NCI-H2196 (cell line): ENCODE data around the gene BTLA.
"Not testable (repeated sequence)": the region's sequence is repeated elsewhere in the genome, so short reads cannot be mapped to it uniquely, and the experiment has no call there.

Experiments used
- DNase-seq: peaks from one replicate; lab custom pipeline; 2025; ENCODE audit not compliant: unreplicated experiment; lab: John Stamatoyannopoulos, UW

Gene BTLA

DNA sequence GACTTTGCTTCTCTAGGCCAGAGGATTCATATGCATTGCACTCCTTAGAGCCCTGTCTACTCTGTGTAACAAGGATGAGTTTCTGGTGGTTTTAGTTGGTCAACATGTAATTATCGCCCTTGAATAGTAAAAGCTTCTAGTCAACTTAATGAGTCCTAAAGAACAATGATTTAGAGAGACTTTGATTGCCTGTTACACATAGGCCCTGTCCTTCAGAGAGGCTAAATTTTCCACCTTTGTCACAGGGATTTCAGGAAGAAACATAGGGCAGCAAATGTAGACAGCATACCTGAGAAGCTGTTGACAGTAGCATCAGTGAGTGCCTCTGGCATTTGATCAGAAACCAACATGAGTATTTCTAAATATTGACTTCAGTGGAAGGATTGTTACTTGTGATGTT, 7.1 kb downstream of the BTLA start:
- DNase-seq, result no peak

DNA sequence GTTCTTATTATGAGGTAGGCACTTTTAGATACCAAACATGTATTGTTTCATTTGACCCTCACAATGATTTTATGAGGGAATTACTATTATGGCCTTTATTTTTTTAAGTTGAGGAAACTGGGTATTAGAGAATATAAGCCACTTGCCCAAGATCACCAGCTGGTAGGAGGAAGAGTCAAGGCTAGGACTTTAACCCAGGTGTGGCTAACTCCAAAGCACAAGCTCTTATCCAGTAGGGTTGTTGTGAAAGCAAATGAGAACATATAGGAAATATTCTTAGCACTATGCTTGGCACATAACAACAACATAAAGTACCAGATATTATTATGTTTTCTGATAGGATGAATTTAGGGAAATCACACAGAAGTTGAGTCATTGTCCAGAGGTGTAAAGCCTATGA, 7.9 kb downstream of the BTLA start:
- DNase-seq, result no peak

DNA sequence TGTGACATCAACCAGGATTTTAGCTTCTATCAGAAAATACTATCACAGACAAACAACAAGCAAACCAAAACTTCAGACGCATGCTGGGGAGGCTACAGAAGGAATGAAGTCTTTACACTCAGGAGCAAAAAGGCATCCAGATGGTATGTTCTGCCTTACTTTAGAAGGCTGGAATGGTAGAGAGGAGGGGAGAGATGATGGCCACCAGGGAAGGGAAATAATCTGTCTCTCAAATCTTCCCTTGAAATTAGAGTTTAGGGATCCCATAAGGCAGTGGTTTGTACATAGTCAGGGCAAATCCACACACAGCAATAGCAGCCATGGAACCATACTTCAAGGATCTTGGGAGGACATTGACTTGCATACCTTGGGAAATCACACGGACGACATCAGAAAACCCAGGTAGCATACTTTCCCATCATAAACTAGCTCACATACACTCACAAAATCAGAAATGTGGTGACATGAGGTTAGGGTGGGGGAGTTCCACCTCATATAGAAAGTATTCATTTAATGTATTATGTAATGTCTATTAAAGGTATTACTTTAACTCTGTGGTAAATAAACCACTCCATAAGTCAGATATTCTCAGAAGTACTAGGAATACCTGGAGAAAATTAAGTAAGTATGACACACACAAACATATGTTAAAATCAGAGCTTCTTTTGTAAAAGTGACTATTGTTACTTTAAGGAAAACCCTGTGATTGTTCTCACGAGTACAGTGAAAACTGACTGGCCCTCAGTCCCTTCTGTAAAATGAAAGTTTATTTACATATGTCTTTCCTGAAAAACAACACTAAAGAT, 9.4 kb downstream of the BTLA start:
- DNase-seq, result no peak

DNA sequence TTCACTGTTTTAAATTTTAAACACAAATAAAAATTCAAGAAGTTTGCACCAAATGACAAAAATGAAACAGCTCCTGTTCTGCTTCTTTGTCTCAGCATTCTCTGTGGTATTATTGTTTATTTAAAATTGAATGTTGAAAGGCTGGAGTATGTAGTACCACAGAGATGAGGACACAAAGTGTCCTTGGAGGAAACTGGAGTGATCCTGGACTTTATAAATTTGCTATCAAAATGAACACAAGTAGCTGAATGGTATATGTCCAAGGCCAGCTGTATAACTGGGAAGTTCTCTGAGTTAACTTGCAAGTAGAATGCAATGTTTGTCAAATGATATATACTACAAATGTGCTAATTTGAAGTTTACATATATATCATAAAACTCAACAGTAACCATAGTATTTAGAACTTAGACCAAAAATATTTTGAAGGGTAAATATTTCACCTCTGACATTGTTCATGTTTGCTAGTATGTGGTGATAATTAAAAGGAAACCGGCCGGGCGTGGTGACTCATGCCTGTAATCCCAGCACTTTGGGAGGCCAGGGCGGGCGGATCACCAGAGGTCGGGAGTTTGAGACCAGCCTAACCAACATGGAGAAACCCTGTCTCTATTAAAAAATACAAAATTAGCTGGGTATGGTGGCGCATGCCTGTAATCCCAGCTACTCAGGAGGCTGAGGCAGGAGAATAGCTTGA, 12.3 kb downstream of the BTLA start:
- no peak for DNase-seq

DNA sequence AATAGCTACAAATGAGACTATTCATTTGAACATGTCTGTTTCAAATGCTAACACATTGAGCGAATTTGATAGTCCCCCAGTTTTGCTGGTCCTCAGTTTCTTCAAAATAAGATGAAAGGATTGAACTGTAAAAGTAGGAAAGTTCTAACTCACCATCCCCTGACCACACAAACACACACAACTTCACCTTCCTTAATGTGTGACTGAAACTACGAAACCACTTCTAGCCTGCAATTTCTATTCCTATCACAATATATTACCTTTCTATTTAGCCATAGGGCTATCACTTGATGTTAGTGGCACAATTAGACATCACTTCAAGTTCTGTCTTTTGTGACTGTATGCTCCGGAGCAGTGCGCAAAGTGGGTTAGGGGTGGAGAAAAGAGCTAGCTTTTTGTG, 14.9 kb downstream of the BTLA start:
- no peak for DNase-seq

DNA sequence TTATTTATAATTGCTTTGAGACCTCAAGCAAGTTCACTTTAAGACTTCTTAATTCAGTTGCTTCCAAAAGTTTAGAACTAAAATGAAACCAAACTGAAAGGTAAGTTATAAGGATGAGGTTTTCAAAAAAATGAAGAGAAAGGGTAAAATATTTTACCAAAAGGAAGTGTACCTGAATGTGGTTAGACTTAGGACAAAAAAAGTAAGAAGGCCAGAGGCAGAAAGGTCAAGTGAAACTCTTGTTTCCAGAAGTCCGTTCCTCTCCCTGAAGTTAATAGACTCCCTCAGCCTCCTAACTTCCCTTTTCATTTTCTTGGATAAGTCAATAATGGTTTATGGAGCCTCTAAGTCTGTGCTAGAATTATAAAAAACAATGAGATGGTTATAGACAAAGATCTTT, 16.6 kb downstream of the BTLA start:
- no peak for DNase-seq

DNA sequence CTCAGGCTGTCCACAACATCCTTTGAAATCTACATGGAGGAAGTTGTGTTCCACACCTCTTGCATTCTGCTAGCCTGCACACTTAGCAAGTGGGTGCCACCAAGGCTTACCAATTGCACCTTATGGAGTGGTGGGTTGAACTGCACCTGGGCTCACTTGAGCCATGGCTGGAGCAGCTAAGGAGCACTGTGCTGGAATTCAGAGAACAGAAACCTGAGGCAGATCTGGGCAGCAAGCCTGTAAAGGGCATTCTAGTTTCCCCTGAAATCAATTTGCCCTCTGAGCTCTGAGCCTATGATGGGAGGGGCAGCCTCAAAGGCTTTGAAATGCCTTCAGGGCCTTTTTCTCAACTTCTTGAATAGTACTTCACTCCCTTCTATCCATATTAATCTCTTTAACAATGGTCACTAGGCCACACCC, 18.0 kb downstream of the BTLA start:
- DNase-seq, result no peak

DNA sequence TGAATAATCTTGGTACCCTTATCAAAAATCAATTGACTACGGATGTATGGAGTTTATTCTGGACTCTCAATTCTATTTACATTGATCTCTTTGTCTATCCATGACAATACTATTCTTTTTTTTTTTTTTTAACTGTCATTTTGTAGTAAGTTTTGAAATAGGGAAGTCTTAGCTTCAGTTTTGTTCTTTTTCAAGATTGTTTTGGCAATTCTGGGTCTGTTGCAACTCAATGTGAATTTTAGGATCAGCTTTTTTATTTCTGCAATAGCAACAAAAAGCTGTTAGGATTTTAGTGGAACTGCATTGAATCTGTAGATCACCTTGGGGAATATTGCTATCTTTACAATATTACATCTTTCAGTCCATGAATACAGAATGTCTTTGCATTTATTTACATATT, 21.4 kb downstream of the BTLA start:
- no peak for DNase-seq

DNA sequence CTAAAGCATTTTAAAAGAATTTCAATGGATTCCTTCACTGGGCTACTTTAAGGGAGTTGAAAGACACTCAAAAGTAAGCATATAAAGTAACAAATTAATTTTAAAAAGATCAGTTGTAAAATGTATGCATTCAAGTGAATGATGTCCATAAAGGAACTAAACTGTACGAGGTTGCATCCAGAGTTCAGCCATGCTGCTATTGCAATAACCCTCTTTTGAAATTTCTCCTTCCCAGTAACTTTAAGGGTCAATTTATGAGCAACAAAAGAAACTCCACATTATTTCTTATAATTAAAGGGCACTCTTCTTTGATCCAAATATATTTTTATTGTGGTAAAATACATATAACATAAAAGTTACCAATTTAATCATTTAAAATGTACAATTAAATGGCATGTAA, 22.9 kb downstream of the BTLA start:
- no peak for DNase-seq

DNA sequence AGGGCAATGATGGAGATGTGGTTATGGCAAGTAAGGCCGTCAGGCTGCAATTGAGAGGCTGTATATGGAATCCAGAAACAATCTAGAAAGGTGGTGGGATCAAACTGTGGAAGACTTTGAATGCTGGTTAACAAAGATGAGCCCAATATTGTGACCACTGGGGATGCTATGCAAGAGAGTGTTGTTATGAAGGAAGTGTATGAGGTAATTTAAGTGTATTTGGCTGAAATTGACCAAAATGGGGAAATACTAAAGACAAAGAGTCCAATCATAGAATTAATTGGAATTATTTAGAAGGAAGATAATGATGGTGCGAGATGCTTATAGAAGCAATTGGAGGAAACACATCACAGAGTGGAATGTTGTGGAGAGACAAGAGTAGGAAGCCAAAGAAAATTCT, 24.5 kb downstream of the BTLA start:
- DNase-seq, result no peak

DNA sequence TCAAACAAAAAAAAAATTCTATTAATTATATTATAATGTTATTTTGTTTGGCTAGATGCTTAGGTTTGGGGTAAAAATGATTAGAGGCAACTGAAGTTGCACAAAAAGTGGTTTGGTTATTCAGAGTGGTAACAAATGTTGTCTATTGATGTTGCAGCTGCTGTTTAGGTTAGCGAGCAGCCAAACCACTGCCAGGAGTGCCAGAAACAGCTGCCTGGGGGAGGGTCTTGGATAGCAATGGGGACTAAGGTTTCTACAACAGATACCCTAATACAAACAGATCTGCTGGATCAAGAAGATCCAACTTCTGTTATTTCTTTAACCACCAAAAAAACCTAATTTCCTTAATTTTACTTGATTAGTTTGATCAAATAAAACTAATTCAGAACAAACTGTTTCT, 26.6 kb downstream of the BTLA start:
- DNase-seq, result no peak

DNA sequence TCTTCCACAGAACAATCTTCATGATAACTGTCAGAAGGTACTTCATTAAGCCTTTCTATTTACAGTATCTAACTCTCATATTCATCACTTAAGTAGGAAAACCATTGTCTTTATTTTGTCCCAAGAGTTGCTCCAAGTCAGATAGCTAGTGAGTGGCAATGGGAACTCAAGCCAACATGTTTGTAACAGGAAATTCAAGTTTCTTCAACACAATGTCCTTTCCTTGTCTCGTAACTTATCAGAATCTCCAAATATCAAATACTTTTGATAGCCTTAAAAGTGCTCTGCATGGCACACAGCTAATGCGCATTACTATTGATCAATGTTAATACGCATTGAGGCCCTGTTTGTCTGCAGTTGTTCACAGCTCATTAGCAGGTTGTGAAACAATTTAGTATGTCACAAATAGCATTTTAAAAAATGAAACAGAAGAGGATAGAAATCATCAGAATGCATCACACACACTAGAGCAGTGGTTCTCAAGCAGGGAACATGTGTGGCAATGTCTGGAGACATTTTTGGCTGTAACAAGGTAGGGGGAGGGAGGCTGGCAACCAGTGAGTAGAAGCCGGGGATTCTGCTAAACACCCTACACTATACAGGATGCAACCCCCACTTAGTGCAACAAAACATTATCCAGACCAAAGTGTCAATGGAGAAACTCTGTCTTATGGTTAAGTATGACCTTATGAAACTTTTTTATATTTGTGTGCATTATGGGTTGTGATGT, 27.5 kb downstream of the BTLA start:
- DNase-seq, result no peak

DNA sequence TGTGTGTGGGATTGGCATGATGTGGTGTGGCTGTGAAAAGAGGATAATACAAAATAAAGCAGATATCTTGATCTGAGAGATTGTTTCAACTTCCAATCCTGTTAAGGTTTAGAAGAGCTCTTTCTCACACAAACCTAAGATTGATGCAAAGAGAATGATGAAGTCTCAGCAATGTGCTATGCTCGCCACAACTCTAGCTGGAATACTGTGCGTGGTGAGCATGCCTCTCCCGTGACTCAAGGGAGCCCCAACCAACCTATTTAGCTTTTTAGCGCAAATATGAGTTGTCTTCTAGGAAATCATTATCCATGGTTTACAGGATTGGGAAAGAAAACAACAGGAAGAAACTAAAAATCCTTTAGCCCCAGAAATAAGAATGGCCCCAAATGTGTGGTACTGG, 28.5 kb downstream of the BTLA start:
- DNase-seq, result no peak

DNA sequence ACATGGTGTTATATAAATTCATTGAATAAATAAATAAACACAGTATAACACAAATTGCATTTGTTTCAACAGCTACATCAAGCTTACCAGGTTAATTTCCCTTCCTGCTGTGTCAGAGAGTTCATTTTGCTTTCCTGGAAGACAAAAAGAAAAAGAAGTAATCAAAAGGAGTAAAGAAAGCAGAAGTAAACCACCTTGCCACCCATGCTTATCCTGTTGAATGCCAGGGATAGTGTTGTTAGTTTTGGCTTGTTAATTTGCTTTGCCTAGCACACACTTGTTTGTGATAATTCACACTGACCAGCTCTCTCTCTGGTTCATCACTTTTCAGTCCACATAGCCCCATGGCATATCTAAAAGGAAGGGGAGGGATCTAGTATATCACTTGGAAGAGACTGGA, 29.6 kb downstream of the BTLA start:
- DNase-seq, result no peak

DNA sequence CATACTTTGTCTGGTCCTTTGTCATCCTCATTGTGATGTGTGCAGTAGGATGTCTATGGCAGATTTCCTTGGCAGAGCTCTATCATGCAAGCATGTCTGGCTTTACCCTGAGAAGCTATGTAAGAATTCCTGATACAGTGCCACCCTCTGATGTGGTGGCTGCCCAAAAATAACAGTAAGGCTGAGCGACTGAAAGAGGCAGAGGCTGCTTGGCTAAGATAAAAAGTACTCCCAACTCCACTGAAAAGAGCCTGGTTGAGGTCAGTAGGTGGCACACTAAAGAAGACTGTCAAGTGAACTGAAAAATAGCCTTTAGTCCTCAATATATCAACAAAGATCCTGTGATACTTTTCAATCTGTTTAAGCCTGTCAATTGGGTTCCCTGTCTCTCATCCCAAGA, 31.7 kb downstream of the BTLA start:
- DNase-seq, result no peak

DNA sequence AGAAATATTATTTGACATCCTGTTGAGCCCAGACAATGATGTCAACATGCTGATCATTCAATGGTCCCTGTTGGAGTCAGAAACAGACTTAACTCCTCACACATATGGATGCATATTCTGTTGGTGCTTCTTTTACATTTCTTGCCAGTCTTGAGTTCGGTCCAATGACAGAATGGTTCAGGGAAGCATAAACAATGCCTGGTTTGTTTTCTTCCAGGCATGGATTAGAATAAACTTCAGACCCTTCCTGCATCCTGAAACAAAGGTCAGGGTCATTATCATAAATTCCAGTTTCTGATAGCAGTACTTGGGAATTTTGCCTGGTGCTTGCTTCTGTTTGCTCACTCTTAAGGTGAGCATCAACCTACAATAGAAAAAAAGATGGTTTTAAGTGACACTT, 33.3 kb downstream of the BTLA start:
- DNase-seq, result no peak

DNA sequence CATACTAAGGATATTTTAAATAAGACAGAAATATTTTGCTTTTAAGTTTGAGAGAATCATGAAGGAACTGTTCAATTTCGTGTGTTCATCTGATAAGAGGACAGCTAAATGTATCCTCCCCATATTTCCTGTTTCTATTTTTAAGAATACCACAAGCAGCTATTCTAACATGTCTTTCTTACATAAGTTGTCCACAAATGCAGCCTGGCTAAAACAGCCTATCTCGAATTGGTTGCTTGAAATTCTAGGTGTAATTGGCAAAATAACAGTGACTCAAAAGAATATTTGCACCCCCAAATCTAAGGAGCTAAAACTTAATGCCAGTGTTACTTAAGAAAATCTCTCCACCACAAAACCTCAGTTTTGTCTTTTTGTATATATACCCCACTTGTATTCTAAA, 35.0 kb downstream of the BTLA start:
- DNase-seq, result no peak

DNA sequence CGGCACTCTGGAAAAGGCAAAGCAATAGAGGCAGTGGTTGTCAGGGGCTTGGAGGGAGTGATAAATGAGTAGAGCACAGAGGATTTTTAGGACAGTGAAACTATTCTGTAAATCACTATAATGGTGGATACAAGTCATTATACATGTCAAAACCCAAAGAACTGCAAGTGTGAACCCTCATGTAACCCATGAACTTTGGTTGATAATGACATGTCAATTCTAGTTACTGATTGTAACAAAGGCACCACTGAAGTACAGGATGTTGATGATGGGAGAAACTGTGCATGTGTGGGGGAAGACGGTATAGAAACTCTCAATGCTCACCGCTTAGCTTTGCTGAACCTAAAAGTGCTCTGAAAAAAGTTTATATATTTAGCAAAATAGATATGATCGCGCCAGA, 36.0 kb downstream of the BTLA start:
- DNase-seq, result no peak

DNA sequence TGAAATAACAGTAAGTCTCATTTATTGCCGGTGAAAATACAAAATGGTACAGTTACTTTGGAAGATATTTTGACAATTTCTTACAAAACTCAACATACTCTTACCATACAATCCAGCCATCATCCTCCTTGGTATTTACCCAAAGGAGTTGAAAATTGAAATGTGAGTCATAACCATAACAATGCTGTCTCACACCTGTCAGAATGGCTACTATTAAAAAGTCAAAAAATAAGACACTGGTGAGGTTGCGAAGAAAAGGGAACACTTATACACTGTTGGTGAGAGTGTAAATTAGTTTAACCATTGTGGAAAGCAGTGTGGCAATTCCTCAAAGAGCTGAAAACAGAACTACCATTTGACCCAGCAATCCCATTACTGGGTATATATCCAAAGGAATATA, 37.5 kb downstream of the BTLA start:
- not testable (repeated sequence) for DNase-seq

DNA sequence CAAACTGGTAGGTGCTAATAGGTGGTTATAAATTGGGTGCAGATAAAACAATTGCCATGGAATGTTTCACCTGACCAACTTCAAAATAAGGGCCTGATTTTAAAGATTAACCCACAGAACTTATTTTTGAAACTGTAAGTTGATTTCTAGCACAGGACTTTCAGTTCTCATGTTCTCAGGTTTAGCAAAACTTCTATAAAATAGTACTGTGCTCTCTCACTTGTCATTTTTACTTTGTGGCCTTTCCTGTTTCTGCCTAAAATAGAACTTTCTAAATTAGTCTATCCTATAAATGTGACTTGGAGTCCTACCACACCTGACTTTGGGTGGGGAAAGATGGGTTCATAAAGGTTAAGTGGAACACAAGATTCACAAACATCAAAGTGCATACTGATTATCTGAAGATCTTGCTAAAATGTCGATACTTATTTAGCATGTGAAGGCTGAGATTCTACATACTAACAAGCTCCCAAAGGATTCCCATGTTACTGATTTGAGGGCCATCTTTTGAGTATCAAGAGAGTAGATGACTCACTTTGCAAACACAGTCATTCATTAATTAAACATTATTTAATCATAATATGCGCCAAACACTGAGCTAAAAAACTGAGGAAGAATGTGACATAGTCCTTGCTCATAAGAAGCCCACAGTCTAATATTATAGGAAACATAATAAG, 38.6 kb downstream of the BTLA start:
- DNase-seq, result no peak

DNA sequence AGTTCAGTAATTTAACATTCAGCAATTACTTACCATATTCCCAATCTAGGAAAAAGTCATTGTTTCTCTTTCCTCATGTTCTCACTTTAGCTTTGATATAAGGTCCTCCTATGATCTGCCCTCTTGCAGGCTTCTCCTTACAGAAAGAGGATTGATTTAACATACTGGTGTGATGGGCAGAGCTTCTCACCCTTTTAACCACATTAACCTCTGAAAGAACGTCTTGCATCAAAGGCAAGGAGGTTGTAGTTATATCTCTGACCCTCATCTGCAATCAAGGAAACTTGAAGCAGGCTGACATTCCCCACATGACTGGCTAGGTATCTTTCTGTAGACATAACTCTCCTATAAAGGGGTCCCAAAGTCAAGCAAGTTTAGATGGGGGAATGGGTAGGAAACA, 39.5 kb downstream of the BTLA start:
- DNase-seq, result no peak

DNA sequence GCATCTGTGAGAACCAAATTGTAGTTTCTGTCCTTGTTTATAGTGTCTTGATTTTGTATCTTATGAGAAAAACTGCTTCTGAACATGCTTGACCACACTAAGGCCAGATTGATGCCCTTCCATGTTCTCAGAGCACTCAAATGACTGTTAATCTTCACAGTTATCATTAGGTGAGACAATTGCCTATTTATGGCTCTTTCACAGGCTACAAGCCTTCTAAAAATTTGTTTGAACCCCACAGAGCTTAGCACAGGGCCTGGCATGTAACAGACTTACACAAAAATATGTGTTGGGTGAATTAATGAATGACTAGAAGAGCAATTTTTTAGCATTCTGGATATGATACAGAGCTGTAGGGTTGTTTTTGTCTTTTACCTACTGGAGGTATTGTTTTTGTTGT, 43.1 kb downstream of the BTLA start:
- DNase-seq, result no peak
